NCI-H1417 treated with DMSO at 0.1 percent for 48 hours (cell line): ENCODE data around the gene IWS1.

Source experiments
- DNase-seq: peaks from one replicate; lab custom pipeline; 2025; lab: John Stamatoyannopoulos, UW

Gene IWS1

DNA sequence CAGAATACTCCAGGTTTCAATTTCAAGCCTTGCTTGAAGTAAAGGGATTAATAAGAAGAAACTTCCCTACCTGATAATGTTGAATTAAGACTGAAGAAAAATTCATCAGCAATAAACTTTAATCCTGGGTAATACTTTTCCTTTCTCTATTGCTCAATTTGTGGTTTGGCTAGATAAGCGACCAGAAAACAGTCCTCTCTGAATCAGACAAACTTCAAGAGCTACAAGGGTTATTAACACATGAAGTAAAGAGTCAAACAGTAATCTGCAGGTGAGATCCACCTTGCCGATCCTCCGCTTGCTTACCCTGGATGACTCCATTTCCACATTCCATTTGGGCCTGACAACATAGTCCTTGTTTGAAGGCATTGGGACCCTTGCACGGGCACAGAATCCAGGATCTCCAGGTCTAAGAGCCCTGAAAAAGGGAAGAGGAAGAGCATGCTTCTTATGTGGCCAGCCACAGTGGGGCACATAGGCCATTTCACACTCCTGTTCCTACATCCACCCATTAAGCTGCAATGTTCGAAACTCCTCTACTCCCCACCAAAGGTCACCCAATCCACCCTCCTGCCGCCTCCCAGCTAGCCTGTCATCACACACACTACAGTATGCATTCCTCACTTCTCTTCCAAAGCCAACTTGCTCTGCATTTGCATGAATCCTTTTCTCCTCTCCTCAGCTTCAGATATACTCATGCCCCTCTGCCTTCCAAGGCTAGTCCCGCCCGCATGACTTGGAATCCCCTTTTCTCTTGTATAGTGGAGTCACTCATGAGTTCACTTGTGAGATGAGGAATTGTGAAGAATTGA is 39.8 kb downstream of the IWS1 start:
- DNase-seq = no peak

DNA sequence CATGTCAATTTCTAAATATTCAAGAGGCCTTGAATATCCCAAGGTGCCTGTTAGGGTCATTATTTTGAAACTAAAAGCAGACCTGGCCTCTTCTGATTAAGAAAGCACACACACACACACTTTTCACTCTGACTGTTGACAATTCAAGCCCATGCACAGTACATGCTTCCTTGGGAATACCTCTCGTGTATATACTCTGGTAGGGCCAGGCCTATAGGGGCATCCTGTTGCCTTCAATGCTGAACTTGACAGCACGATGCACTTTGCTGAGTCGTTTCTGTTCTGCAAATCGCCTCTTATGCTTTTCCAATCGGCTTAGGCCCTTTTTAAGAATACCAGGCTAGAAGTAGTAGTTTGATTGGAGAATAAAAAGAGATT is 40.6 kb downstream of the IWS1 start:
- no peak for DNase-seq

DNA sequence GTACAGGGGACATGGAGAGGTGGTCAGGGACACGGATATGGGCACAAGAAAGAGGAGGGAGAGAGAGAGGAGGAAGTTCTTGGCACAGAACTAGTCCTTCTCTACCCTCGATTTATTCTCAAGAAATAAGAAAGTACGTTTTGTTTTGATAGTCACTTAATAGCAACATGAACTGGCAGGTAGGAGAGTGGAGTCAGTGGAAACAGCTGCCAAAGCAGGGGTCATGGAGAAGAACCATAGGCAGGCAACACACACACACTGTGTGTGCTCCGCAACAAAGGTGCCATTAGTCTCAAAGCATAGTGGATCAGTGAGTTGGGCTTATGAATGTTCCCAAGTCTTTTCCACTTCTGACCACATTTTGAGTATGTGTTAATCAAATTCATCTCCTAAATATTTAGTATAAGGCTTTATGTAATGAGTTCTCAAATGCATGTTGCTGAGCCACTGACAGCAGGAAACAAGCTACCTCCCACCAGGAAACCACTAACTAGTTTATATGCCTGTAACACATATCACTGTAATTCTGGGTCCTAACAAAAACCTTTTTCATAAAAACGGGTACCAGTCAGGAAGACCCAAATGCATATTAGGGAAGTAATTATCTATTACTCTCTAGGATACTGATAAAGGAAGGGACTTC is 41.1 kb downstream of the IWS1 start:
- DNase-seq = no peak

DNA sequence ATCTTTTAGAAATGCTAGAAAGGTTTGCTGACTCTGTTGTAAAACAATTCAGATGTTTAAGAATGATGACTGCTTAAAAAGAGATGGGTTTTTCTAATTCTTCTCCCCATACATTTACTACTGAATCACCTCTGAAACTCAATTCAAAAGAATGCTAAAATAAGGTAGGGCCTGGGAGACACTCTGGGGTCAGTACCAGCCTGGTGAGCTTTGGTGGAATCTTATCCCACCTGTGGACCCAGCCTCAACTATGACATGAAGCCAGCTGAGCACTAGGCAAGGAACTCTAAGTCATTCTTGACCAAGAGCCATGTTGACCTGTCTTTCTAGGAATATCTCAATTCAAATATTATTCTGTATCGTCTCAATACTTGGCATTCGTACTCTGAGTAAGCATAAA is 44.3 kb downstream of the IWS1 start:
- DNase-seq = no peak

DNA sequence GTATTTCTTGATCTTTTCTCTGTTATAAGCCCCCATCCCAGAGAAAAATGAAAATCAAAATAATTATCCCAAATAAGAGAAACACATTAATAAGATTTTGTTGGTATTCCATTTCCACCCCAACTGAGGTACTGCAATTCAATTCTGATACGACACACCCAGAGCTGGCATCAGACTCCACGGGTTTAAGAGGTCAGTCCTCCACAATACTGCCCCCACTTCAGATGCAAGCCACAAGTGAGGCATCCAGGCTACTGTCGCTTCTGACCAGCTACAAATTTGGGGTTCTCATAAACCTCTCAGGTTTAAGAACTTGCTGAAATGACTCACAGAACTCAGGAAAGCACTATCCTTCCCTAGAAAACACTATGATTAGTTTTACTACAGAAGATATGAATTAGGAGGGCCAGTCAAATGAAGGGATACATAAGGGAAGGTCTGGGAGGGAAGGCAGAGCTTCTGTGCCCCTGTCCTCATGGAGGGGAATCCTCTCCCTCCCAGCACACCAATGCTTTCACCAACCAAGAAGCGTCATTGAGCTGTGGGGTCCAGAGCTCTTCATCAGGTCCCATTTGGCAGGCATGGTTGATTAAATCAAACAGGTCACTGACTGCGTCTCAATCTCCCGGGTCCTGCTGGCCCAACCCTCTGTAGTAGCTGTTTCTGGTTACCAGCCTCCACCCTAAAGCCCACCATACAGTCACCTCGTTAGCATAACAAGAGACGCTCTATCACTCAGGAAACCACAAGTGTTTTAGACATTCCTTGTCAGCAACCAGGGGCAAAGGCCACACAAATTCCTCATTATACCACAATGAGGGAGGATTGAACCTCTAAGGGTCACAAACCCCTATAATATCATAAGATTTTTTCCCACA is 46.2 kb downstream of the IWS1 start:
- no peak for DNase-seq

DNA sequence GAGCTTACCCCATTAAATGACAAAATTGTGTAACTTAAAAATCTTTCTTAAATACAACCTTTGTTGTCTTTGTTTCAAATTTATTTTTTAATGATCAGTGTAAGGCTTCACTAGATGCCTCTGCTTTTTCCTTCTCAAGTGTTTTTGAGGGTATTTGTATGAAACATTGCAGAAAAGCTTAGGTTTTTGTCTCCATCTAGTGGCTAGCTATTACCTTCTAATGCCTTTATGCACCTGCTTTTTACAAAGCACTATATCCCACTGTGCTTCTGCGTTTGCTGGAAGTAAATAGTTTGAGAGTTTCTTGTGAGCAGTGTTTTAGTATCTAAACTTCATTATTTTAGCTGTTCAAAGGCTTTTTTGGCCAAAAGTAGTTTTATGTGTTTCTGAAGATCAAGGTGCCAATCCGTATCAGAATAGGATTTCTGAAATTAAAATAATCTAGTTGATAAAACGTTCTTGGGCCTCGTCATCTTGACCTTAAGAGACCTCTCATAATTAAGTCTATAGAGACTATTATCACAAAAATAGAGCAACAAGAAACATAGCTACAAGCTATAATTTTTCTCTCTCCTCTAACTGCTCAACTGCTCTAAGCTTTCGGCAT is 47.0 kb downstream of the IWS1 start:
- peak; percentile 7 for DNase-seq

DNA sequence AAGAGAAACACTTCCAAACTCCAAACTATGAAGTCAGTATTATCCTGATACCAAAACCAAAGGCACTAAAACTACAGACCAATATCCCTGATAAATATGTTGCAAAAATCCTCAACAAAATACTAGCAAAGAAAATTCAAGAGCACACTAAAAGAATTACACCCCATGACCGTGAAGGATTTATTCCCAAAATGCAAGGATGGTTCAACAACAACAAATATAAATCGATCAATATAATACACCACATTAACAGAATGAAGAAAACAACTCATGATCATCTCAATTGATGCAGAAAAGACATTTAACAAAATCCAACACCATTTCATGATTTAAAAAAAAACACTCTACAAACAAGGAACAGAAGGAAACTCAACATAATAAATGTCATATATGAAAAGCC is 50.5 kb downstream of the IWS1 start:
- no peak for DNase-seq

DNA sequence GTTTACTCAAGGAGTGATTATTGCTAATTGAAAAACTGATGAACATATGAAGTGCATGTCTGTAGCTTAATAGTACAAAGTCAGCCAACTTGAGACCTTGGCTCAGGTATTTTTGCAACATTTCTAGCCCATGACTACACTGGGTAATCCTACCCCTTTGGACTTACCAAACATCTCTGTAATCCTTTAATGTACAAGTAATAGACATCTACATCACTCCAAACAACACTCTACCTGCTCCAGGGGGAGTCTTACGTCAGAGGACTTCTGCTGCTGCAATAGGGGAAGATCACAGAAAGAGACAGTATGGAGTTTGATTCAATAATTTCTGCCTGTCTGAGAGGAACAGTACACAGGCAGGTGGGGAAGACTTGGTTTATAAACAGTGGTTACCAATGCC is 54.0 kb downstream of the IWS1 start:
- no peak for DNase-seq

DNA sequence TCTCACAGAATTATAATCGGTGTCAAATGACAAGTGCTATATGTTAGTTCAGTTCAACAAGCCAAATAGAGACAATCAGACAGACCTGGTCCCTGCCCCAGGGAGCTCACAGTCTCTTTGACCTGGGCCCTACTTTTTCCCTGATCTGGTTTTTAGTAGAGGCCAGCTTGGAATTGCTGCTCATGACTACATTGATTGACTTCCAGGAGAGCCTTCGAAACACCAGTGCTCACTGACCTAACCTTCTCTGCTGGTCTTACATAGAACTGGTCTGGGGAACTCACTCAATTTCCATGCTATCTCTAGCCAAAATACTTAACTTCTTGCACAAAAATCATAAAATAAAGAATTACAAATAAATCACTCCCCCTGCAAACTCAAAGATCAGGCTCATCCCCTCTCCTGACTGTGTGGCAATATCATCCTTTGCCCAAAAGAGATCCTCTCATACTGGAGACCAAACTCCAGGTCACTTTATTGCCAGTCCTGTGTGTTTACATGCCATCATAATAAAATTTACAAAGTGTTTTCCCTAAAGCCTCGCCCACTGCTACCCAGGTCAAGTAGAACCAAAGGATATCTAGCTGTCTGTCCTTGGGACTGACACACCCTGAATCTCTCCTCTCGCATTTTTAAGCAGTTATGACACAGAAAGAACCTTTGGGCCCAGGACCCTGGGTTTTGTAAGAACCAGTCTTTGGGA is 54.9 kb downstream of the IWS1 start:
- DNase-seq = no peak

DNA sequence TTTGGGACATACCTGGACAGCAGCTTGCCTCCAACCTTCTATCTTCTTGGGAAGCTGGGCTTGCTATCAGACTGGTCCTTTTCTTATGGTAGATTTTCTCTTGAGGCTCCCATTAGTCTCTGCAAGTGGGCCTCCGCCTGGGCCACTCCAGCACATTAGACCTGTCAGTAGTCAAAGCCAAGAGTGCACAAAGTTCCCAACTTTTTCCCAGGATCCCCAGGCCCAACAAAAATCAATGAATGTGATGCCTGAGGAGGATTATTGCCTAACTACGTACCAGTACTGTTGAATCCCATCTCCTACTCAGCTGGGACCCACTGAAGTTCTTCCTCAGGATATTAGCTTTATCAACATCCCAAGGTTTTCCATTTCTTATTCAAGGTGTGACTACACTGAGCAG is 56.3 kb downstream of the IWS1 start:
- no peak for DNase-seq

DNA sequence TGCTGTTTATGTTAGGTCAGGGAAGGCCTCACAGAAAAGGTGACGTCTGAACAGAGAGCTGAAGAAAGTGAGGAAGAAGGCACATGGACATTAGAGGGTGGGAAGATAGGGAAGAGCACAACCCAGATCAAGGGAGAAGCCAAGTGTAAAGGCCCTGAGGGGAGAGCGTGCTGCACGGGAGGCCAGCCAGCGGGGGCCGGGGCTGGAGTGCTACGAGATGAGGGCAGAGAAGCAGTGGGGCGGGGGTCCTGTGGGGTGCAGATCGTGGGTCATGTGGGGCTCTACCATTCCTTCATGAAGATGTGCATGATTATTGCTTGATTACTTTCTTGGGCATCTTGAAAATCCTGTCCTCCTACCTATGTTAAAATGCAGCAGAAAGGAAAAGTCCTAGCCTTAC is 57.2 kb downstream of the IWS1 start:
- DNase-seq = no peak

DNA sequence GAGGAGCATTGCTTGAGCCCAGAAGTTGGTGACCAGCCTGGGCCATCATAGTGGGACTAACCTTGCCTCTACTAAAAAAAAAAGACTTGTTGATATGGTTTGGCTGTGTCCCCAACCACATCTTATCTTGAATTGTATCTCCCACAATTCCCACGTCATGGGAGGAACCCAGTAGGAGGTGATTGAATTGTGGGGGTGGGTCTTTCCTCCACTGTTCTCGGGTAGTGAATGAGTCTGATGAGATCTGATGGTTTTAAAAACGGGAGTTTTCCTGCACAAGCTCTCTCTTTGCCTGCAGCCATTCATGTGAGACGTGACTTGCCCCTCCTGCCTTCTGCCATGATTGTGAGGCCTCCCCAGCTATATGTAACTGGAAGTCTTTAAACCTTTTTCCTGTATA is 61.0 kb downstream of the IWS1 start:
- no peak for DNase-seq

DNA sequence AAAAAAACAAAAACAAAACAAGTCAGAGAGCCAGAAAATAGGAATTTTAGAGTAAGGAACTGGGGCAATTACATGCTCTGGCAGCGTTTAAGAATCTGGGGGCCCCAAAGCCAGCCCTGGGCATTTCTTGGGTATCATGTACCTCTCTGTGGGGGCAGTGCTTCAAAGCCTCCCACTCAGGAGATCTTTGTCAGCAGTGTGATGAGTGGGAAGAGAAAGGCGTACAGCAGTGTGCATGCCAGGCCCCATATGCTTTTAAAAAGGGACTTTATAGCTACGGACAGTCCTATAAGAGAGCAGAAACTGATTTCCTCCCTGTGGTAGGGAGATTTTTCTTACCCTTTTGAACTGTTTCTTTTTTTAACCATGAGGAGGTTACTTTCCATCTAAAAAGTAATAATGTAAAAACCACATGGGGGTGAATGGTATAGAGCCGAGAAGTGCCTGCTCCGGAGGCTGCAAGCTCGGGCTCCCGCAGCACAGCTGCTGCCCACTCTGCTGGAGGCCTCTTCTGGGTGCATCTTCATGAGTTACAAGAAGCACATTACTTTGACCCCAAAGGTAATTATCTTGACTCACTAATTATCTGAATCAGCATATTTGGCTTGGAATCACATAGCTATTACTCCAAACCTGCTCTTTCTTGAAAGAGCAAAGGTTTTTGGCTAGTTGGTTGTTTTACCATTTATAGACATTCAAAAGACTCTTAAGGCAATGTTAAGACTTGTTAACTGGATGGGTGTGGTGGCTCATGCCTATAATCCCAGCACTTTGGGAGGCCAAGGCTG is 61.6 kb downstream of the IWS1 start:
- DNase-seq = no peak

DNA sequence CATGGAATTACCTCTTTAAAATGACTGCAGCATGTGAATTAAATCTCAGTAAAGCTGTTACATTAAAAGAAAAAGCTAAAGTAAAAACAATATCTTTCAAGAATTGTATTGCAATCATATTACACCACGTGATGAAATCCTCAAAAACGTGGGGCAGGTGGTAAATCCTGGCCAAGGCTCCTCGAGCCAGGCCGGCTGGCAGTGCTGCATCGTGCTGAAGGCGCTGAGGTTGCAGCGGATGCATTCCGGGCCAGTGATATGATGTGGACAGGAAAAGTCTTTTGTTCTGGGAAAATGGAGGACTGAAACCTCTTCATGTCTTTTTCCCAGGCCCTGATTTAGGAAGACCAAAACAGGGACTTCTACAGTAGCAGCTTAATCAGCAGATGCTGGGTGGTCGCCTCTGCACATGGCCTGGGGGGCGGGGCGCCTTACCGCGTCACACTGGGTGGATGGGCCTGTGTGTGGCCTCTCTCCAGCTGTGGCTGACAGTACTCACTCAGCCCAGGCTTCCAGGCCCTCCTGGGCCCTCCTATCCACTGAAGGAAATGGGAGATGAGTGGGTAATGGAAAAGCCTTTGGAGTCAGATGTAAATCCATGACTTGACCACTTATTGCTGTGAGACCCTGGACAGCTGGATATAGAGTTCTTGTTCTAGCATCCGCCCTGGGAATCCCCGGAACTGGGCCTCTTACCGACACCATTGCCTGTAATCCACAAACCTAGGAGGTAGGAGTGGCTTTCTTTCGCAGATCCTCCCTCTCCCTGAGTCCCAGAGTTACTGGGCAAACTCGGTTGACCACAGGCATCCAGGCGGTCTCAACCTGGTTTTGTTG is 62.9 kb downstream of the IWS1 start:
- DNase-seq = no peak

DNA sequence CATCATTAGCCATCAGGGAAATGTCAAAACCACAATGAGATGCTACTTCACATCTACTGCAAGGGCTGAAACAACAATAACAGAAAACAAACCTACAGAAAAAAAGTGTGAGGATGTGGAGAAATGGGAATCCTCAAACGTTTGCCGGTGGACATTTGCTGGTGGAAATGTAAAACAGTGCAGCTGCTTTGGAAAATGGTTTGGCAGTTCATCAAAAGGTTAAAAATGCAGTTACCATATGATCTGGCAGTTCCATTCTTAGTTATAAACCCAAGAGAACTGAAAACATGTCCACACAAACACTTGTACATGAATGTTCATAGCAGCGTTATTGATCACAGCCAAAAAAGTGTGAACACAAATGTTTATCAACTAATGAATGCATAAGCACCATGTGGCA is 63.8 kb downstream of the IWS1 start:
- DNase-seq = no peak

DNA sequence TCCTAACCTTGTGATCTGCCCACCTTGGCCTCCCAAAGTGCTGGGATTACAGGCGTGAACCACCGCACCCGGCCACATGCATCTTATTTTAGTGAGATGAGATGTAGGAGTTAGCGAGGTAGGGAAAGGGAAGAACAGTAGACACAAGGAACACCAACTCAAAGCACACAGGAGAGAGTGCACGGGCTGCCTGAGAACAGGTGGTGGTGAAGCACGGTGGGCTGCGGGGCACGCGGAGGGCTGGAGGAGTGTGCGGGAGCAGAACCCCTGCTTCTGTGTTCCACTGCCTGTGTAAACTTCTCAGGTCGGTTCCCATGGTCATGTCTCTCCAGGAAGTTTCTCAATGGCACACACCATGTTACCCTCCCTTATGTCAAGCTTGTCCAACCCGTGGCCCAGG is 69.3 kb downstream of the IWS1 start:
- no peak for DNase-seq

DNA sequence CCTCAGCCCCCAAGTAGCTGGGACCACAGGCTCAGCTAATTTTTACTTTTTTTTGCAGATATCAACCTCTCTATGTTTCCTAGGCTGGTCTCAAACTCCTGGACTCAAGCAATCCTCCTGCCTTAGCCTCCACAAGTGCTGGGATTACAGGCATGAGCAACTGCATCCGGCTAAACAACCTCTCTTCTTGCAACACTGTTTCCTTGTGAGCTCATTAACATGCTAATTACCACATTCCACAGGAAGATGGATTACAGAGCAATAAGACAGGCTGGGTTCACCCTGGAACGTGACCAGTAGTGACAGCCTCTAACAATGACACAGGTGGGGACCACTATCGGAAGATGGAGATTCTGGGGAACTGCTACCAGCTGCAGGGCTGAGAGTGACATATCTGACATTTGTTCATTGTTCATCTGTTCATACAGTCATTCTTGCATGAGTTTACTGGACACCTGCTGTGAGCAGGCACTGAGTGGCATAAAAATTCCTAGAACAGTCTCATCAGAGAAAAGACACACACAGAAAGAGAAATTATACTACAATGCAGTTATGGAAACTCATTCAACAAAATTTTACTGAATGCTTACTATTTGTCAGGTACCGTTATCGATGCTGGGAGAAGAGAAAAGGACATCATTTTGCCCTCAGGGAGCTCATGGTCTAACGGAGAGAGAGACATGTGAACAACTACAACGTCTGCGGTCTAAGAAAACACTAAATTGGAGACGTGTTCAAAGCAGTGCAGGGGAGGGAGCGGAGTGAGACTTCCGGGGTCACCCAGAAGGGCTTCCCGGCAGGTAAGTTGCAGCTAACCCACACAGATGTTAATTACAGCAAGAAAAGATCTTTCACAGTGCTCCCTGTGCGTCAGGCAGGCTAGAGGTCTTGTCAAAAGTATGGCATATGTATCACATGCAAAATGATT is 70.5 kb downstream of the IWS1 start:
- DNase-seq = no peak

DNA sequence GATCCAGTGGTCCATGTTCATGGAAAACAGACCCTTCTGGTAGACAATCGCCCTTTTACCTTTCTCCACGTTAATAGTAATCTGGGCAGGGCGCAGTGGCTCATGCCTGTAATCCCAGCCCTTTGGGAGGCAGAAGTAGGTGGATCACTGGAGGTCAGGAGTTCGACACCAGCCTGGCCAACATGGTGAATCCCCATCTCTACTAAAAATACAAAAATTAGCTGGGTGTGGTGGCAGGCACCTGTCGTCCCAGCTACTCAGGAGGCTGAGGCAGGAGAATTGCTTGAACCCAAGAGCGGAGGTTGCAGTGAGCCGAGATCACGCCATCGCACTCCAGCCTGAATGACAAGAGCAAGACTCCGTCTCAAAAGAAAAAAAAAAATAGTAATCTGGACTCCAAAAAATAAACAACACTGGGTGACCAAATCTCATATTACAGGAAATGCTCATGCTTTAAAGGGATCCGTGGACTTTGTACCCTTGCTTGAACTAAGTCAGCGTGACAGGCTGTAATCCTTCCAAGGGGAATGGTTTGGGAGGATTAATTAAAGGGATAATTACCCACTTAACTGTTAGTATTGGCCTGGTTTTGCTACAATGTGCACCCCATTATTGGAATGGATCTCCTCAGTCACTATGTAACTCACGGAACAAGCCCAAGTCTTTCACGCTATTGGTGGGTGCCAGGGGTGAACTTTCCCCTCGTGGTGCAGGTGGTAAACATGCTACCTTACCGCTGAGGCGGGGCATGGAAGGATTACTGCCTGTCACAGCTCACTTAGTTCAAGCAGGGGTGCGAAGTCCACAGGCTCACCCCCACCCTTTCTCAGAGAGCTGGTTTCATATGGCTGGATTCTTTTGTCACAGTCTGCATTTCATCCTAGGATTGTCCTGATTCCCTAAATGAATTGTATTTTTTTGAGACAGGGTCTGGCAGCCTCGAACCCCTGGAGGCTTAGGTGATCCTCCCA is 71.4 kb downstream of the IWS1 start:
- DNase-seq = no peak
